ENCODE results near the gene LEMD3. TPM values are rescaled to one million over a fixed set of nuclear protein-coding genes. Genes with fewer than 3 reads are reported as not detected.

Gene LEMD3
- total RNA-seq, 1 donor from 2014 or later, result 25.4 TPM

GRCh38 chr12:65263777-65264176, 94.4 kb downstream of the LEMD3 start:
- Mint-ChIP-seq H3K9me3 (ENCODE audit: unreplicated experiment) (no peaks in the 10 kb centered on the region), H3K4me1 (ENCODE audit: low read depth, unreplicated experiment) (no peaks in the 10 kb centered on the region), H3K27ac (ENCODE audit: unreplicated experiment) (no peak overlapping the region), H3K4me3 (ENCODE audit: unreplicated experiment) (no peak overlapping the region), H3K36me3 (ENCODE audit: unreplicated experiment) (no peaks in the 10 kb centered on the region), H3K27me3 (ENCODE audit: unreplicated experiment) (no peaks in the 10 kb centered on the region)
- TF ChIP-seq, protein P1, sequence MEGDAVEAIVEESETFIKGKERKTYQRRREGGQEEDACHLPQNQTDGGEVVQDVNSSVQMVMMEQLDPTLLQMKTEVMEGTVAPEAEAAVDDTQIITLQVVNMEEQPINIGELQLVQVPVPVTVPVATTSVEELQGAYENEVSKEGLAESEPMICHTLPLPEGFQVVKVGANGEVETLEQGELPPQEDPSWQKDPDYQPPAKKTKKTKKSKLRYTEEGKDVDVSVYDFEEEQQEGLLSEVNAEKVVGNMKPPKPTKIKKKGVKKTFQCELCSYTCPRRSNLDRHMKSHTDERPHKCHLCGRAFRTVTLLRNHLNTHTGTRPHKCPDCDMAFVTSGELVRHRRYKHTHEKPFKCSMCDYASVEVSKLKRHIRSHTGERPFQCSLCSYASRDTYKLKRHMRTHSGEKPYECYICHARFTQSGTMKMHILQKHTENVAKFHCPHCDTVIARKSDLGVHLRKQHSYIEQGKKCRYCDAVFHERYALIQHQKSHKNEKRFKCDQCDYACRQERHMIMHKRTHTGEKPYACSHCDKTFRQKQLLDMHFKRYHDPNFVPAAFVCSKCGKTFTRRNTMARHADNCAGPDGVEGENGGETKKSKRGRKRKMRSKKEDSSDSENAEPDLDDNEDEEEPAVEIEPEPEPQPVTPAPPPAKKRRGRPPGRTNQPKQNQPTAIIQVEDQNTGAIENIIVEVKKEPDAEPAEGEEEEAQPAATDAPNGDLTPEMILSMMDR (IDR thresholded peaks at IDR 0.05; ENCODE audit: partially characterized antibody, unreplicated experiment), result no peak
- DNase-seq, result no peak

DNA sequence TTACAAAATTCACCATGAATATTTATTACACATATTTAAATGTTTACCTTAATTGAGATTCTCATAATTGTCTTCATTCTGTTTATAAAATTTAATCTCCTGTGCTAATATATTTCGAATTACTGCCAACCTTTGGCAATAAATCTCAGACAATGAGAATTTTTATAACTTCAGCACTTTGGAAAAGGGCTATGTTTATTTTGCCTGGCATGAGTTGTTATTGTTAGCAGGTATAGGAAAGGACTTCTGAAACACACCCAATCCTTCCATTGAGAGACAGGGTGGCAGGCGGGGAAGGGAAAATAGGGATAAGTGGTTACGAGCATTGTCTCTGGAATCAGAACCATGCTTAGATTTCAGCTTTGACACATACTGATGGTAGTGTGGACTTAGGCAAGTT, 97.0 kb downstream of the LEMD3 start:
- Mint-ChIP-seq H3K36me3 (ENCODE audit: unreplicated experiment) (no peaks in the 10 kb centered on the region), H3K27me3 (ENCODE audit: unreplicated experiment) (no peaks in the 10 kb centered on the region), H3K4me3 (ENCODE audit: unreplicated experiment) (no peak overlapping the region), H3K9me3 (ENCODE audit: unreplicated experiment) (no peaks in the 10 kb centered on the region), H3K4me1 (ENCODE audit: low read depth, unreplicated experiment) (no peaks in the 10 kb centered on the region), H3K27ac (ENCODE audit: unreplicated experiment) (no peak overlapping the region)
- TF ChIP-seq, protein P1 (IDR thresholded peaks at IDR 0.05; ENCODE audit: partially characterized antibody, unreplicated experiment), result no peak
- DNase-seq, result no peak

DNA sequence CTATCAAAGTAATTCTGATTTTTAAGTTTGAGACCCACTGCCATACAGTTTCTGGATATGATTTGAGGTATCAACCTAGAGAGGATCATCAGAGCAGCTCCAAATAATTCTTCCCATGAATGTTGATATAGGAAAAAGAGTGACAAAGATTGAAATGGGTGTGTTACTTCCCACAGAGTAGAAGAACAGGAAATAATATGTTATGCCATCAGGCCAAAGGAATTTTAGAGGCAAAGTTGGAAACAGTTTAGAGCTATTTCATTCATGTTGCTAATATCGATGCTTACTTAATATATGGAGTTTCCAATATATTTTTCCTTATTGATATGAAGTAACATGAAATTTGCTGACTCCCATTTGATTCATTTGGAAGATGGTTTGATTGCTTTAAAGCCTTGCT, 100.2 kb downstream of the LEMD3 start:
- H3K4me1 Mint-ChIP-seq (ENCODE audit: low read depth, unreplicated experiment), result no peaks in the 10 kb centered on the region
- TF ChIP-seq, protein P1 (IDR thresholded peaks at IDR 0.05; ENCODE audit: partially characterized antibody, unreplicated experiment), result no peak
- no peaks in the 10 kb centered on the region for H3K9me3 Mint-ChIP-seq (ENCODE audit: unreplicated experiment)
- H3K27ac Mint-ChIP-seq (ENCODE audit: unreplicated experiment), result no peak overlapping the region
- H3K27me3 Mint-ChIP-seq (ENCODE audit: unreplicated experiment), result no peaks in the 10 kb centered on the region
- no peak overlapping the region for H3K4me3 Mint-ChIP-seq (ENCODE audit: unreplicated experiment)
- H3K36me3 Mint-ChIP-seq (ENCODE audit: unreplicated experiment), result no peaks in the 10 kb centered on the region
- DNase-seq, result no peak

DNA sequence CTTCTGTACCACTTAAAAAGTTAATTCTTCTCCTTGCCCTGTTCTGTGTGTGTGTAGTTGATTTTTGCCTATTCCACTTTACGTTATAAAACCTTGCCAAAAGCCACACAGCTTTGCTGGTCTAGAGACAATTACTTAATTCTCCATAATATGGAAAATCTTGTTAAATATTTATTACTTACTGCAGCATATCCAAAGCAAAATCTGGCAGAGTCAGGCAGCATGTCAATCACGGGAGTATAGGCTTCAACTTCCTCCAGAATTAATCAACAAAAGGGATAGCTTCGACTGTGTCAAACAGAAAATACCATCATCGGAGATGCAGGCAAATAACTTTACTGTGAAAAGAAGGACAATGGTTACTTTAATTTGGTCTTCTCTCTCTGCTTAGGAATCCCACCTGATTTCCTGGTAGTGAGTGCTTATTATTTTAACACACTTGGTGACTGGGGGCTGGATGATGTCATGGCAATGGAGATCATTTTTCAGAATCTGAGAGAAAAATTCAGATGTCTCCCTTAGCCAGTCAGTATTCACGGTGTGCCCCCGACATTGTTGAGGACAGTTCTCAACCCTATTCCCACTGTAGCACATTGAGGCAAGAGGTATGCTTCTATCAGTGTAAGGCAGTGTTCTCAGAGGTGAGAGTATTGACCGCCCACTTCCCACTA, 105.4 kb downstream of the LEMD3 start:
- Mint-ChIP-seq H3K27me3 (ENCODE audit: unreplicated experiment) (peaks cover 6% of the 10 kb centered on the region), H3K4me3 (ENCODE audit: unreplicated experiment) (no peak overlapping the region), H3K9me3 (ENCODE audit: unreplicated experiment) (no peaks in the 10 kb centered on the region), H3K4me1 (ENCODE audit: low read depth, unreplicated experiment) (no peaks in the 10 kb centered on the region), H3K36me3 (ENCODE audit: unreplicated experiment) (no peaks in the 10 kb centered on the region), H3K27ac (ENCODE audit: unreplicated experiment) (no peak overlapping the region)
- no peak for DNase-seq
- TF ChIP-seq, protein P1 (IDR thresholded peaks at IDR 0.05; ENCODE audit: partially characterized antibody, unreplicated experiment), result no peak

GRCh38 chr12:65275627-65276026, 106.2 kb downstream of the LEMD3 start:
- Mint-ChIP-seq H3K36me3 (ENCODE audit: unreplicated experiment) (no peaks in the 10 kb centered on the region), H3K9me3 (ENCODE audit: unreplicated experiment) (no peaks in the 10 kb centered on the region), H3K4me3 (ENCODE audit: unreplicated experiment) (no peak overlapping the region), H3K4me1 (ENCODE audit: low read depth, unreplicated experiment) (no peaks in the 10 kb centered on the region), H3K27ac (ENCODE audit: unreplicated experiment) (no peak overlapping the region), H3K27me3 (ENCODE audit: unreplicated experiment) (peaks cover 6% of the 10 kb centered on the region)
- DNase-seq, result no peak
- TF ChIP-seq, protein P1 (IDR thresholded peaks at IDR 0.05; ENCODE audit: partially characterized antibody, unreplicated experiment), result no peak
